Calu3 (cell line): ENCODE results near the gene BEND2. TPM values are rescaled to one million over a fixed set of nuclear protein-coding genes. Genes with fewer than 3 reads are reported as not detected.

Experiments
- BruUV-seq: library from RNA; stranded (reverse); fragments of 400-500 nt; replicated peaks from 2 replicates; lab custom pipeline; 2021; lab: Mats Ljungman, UMichigan
- CTCF ChIA-PET: fragments of 300-600 bp; sonication (Branson Sonifier 250); formaldehyde crosslinking; loops from one replicate; lab custom pipeline; 2022; ENCODE audit warnings: antibody characterized with exemption; lab: Charles Lee
- DNase-seq: peaks from one replicate; pipeline ENCODE4 v3.0.0; 2022
- H3K27ac Mint-ChIP-seq: one replicate; pipeline ENCODE4 v1.8.0; 2022; ENCODE audit warnings: mixed read lengths; ENCODE audit not compliant: unreplicated experiment
- H3K27me3 Mint-ChIP-seq: one replicate; pipeline ENCODE4 v1.8.0; 2022; ENCODE audit warnings: mixed read lengths; ENCODE audit not compliant: unreplicated experiment
- H3K36me3 Mint-ChIP-seq: one replicate; pipeline ENCODE4 v1.8.0; 2022; ENCODE audit warnings: mild to moderate bottlenecking, moderate library complexity, mixed read lengths; ENCODE audit not compliant: insufficient read depth, unreplicated experiment
- H3K4me1 Mint-ChIP-seq: one replicate; pipeline ENCODE4 v1.8.0; 2022; ENCODE audit warnings: mild to moderate bottlenecking, low read depth, mixed read lengths; ENCODE audit not compliant: unreplicated experiment
- H3K4me3 Mint-ChIP-seq: one replicate; pipeline ENCODE4 v1.8.0; 2022; ENCODE audit warnings: mild to moderate bottlenecking, low read depth, moderate library complexity, mixed read lengths; ENCODE audit not compliant: unreplicated experiment
- H3K9me3 Mint-ChIP-seq: one replicate; pipeline ENCODE4 v1.8.0; 2022; ENCODE audit warnings: low read depth, mixed read lengths; ENCODE audit not compliant: unreplicated experiment
- CTCF ChIP-seq: fragments of 200-600 bp; IDR thresholded peaks from one replicate; pipeline ENCODE4 v1.8.0; 2022; ENCODE audit warnings: antibody characterized with exemption; ENCODE audit not compliant: unreplicated experiment
- intact Hi-C: fragments of 100-400 bp; cut with micrococcal nuclease; formaldehyde crosslinking; loops from one replicate; pipeline ENCODE4 v1.10.0; 2022; ENCODE audit not compliant: unreplicated experiment
- total RNA-seq: library from RNA; stranded (reverse); gene quantifications from 2 replicates; pipeline ENCODE4 v1.2.3, GENCODE V29; 2022

BEND2 gene
- total RNA-seq, 1 experiment from 2014 or later: not detected

- H3K27me3 Mint-ChIP-seq: peaks cover 30% of the 10 kb centered on the region
- H3K9me3 Mint-ChIP-seq: no peaks in the 10 kb centered on the region
- BruUV-seq: no TSS peak
- CTCF ChIA-PET: no interaction called here
- no peak for TF ChIP-seq CTCF
- intact Hi-C loops: no loop called here
- no peak for DNase-seq
- H3K4me1 Mint-ChIP-seq: no peaks in the 10 kb centered on the region
- no peak overlapping the region for H3K4me3 Mint-ChIP-seq
- H3K27ac Mint-ChIP-seq: no peak overlapping the region
- H3K36me3 Mint-ChIP-seq: no peaks in the 10 kb centered on the region
Measured at GRCh38 chrX:18227458-18227857, 6.8 kb upstream of the BEND2 start.

- intact Hi-C loops: loop anchor here (2.0 to 10.0 kb wide), 3 partner anchors 276 to 466 kb away; no protein-coding TSS in a partner anchor
Measured at GRCh38 chrX:18210470-18210869, 10.2 kb downstream of the BEND2 start.

GRCh38 chrX:18206657-18207056, 14.0 kb downstream of the BEND2 start:
- no peaks in the 10 kb centered on the region for H3K36me3 Mint-ChIP-seq
- H3K9me3 Mint-ChIP-seq: no peaks in the 10 kb centered on the region
- no peak for DNase-seq
- intact Hi-C loops: no loop called here
- no TSS peak for BruUV-seq
- H3K27me3 Mint-ChIP-seq: peaks cover 51% of the 10 kb centered on the region
- H3K4me1 Mint-ChIP-seq: no peaks in the 10 kb centered on the region
- CTCF ChIA-PET: no interaction called here
- H3K27ac Mint-ChIP-seq: no peak overlapping the region
- no peak overlapping the region for H3K4me3 Mint-ChIP-seq
- no peak for TF ChIP-seq CTCF

More at GRCh38 chrX:18210470-18210869, 10.2 kb downstream of the BEND2 start:
- DNase-seq: no peak
- H3K4me1 Mint-ChIP-seq: no peaks in the 10 kb centered on the region
- BruUV-seq: no TSS peak
- no peak overlapping the region for H3K27ac Mint-ChIP-seq
- peaks cover 30% of the 10 kb centered on the region for H3K27me3 Mint-ChIP-seq
- H3K9me3 Mint-ChIP-seq: no peaks in the 10 kb centered on the region
- no peak overlapping the region for H3K4me3 Mint-ChIP-seq
- TF ChIP-seq CTCF: no peak
- CTCF ChIA-PET: no interaction called here
- no peaks in the 10 kb centered on the region for H3K36me3 Mint-ChIP-seq

GRCh38 chrX:18203631-18204030, 17.1 kb downstream of the BEND2 start:
- no peaks in the 10 kb centered on the region for H3K9me3 Mint-ChIP-seq
- peaks cover 51% of the 10 kb centered on the region for H3K27me3 Mint-ChIP-seq
- no peaks in the 10 kb centered on the region for H3K36me3 Mint-ChIP-seq
- no TSS peak for BruUV-seq
- DNase-seq: no peak
- CTCF ChIA-PET: no interaction called here
- H3K27ac Mint-ChIP-seq: no peak overlapping the region
- no peak for TF ChIP-seq CTCF
- H3K4me3 Mint-ChIP-seq: no peak overlapping the region
- no peaks in the 10 kb centered on the region for H3K4me1 Mint-ChIP-seq
- intact Hi-C loops: no loop called here
